T-helper 2 cell (primary cell): ENCODE data around the gene RGS5.

Experiments
- DNase-seq, 5 experiments: peaks; one replicate each; pipeline versions ENCODE4 v3.0.0 to v3.0.0-alpha.2; 2012 to 2022

Gene RGS5

GRCh38 chr1:163144418-163144817 is 58.3 kb downstream of the RGS5 start:
- no peak for DNase-seq

DNA sequence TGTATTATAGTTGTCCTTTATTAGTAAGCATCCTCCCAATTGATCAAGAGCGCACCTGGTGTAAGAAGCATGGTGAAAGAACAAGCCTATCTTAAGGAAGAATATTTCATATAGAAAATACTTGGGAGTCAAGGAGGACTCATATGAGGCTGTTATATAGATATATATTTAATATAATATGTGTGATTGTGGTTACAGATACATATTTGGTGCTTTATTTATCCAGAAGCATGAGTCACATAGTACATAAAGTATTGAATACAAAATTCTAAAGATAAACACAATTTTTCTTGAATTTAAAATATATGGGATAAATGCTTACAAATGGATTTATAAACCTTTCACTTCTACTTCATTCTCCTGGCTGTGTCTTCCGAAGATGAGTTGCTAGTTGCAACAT is 60.6 kb downstream of the RGS5 start:
- DNase-seq, result no peak

GRCh38 chr1:163141556-163141955 is 61.2 kb downstream of the RGS5 start:
- no peak for DNase-seq

DNA sequence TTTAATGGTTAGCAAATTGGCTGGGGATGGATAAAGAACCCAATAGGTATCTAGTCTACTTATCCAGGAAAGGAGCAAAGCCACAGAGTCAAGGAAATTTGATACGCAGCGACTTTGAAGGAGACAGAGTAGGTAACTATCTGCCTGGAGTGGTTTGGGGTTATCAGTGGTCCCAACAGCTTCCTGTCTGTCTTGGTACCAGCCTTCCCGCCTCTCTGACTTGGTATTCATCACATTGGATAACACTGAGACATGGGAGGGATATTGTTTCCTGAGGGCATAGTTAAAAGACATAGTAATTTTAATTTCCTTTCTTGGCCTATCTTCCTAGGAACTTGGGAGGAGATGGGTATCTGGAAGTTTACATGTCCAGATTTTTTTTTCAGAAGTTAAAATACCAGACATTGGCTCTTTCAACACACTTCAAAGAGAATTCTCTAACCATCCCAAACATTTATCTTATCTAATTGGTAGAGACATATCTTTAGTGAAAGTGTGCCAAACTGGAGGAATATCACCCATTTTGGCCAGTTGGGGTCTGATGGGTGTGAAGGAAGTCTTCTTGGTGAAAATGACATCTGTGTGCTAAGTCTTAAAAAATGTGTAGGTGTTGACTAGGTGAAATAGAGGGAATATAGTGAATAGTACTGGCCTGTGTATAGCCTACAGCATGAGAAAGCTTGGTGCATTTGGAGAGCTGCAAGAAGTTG is 65.0 kb downstream of the RGS5 start:
- DNase-seq, result no peak

- DNase-seq, result no peak
Measured at GRCh38 chr1:163131981-163132380, 70.7 kb downstream of the RGS5 start.

- no peak for DNase-seq
Measured at GRCh38 chr1:163130225-163130856, 72.4 kb downstream of the RGS5 start.

- DNase-seq, result no peak
Measured at GRCh38 chr1:163128282-163128681, 74.4 kb downstream of the RGS5 start.

DNA sequence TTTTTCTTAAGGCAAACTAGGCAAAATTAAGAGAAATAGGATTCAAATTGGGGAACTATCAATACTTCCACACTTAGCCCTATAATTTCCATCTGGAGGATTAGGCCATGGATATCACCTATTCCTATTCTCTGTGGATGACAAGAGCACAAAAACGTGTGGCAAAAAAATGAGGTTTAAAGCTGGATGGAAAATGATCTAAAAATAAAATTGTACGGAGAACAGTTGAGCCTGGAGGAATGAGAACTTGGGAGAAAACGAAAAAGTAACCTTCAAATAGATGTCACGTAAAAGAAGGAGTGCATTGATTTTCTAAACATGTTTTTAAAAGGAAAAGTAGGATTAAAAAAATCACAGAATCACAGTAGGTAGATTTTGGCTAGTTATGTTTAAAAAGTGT is 77.9 kb downstream of the RGS5 start:
- DNase-seq, result no peak

DNA sequence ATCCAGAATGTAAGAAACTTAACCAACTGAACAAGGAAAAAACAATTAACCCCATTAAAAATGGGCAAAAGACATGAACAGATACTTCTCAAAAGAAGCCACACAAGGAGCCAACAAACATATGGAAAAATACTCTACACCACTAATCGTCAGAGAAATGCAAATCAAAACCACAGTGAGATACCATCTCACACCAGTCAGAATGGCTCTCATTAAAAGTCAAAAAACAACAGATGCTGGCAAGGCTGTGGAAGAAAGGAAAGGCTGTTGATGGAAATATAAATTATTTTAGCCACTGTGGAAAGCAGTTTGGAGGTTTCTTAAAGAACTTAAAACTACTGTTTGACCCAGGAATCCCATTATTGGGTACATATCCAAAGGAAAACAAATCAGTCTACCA is 82.3 kb downstream of the RGS5 start:
- DNase-seq, result peak in 1 of 5 experiments; percentile 13

- DNase-seq, result no peak
Measured at GRCh38 chr1:163119707-163120106, 83.0 kb downstream of the RGS5 start.

- DNase-seq, result no peak
Measured at GRCh38 chr1:163115887-163116286, 86.8 kb downstream of the RGS5 start.

GRCh38 chr1:163107655-163108054 is 95.1 kb downstream of the RGS5 start:
- no peak for DNase-seq

DNA sequence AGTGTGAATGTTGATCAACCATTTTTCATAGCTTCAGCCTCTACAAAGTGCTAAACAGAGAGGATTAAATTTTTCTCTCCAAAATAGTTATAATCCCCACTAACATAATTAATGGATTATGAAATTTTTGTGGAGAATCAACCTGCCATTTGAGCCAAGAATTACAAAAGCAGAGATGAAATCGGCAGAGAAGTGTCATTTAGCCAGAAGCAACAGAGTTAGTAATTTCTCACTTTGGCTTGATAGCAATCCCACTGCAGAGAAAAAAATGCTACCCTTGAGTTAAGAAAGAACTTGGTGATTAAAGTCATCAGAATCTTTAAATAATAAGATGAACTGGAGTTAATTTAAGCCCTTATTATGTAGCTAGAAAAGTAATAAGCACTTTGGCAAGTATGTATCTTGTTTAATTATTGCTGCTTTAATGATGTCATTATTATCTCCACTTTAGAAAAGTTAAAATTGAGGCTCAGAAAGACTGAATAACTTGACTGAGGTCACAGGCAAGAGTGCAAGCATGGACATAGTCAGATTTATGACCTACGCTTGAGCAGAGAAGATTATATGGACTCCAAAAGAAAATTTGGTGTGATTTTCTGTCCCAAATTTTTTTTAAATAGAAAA is 96.2 kb downstream of the RGS5 start:
- no peak for DNase-seq

DNA sequence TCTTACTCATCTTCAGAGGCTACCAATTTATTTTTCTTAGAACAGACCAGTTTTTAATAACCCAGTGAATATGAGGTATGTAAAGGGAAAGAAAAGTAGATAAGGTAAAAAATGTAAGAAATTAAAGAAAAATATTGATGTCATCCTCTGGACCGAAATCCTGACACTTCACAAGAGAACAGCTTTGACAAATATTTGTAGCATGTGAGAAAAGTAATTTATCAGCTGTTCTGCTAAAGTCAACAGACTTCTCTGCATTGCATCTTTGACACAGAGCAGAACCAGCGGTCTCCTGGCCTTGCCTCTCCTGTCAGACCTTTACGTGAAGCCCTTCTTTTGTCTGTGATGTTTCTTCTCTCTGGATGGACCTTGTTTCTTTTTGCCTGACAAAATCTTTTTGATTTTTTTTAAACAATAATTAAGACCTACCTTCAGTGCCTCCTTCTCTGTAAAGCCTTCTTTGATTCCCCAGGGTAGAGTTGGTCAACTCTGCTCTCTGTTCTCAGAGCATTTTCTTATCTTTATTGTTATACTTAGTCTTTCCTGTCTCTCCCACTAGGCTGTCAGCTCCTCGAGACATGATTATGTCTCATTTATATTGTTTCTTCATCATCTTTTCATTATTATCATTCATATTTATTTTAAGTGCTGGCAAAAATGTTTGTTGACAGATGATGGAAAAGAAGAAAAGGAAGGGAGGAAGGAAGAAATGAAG is 98.2 kb downstream of the RGS5 start:
- no peak for DNase-seq

GRCh38 chr1:163102590-163102989 is 100.1 kb downstream of the RGS5 start:
- no peak for DNase-seq

DNA sequence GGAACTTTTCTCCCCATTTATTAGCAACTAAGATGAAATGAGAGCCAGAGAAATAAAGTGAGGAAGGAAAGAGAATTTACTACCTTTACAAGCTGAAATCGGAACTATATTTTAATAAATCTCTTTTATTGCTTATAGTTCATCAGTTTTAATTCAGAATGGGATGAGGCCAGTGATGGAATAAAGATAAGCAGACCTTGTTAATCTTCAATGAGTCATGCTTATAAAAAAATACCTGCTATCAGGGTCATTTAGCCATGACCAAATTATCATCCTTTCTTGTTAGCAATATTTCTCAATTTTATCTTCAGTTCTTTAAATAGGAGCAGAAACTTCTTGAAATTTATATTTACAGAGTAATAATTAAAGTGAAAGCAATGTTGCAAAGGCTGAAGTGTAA is 107.5 kb downstream of the RGS5 start:
- DNase-seq, result no peak

DNA sequence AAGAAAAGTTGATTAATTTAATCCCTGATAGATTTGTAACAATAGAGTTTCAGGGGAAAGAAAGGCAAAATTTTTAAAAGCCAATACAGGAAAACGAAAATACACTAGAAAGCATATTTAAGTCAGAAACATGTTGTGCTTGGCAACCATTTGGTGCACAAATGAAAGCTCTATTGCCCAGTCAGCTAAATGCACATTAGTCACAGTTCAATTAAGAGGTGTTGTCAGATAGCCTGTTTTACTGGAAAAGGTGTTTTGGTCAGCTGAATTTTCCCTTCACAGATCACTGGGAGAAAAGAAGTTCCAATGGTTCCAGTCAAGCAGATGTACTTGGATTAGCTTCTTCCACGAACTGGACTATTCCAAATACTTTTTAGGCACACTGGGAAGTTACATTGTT is 108.1 kb downstream of the RGS5 start:
- no peak for DNase-seq

GRCh38 chr1:163094182-163094581 is 108.5 kb downstream of the RGS5 start:
- DNase-seq, result no peak

DNA sequence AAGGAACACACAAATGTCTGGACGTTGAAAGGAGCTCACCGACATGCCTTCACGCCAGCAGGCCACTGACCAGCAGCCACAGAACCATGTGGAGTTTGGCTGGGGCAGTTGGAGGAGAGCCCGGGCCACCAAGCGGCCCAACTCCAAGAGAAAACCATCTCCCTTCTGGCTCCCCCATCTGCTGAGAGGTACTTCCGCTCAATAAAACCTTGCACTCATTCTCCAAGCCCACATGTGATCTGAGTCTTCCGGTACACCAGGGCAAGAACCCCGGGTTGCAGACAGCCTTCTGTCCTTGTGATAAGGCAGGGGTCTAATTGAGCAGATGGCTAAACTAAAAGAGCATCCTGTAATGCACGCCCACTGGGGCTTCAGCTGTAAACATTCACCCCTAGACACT is 109.1 kb downstream of the RGS5 start:
- DNase-seq, result no peak

- DNase-seq, result no peak
Measured at GRCh38 chr1:163093169-163093568, 109.5 kb downstream of the RGS5 start.
